Measurements from ENCODE around the gene FAM20C. TPM values are rescaled to one million over a fixed set of nuclear protein-coding genes. Genes with fewer than 3 reads are reported as not detected.

Gene FAM20C
- total RNA-seq, 4 donors from 2014 or later: 3.8 to 28.8 (median 16.4) TPM

DNA sequence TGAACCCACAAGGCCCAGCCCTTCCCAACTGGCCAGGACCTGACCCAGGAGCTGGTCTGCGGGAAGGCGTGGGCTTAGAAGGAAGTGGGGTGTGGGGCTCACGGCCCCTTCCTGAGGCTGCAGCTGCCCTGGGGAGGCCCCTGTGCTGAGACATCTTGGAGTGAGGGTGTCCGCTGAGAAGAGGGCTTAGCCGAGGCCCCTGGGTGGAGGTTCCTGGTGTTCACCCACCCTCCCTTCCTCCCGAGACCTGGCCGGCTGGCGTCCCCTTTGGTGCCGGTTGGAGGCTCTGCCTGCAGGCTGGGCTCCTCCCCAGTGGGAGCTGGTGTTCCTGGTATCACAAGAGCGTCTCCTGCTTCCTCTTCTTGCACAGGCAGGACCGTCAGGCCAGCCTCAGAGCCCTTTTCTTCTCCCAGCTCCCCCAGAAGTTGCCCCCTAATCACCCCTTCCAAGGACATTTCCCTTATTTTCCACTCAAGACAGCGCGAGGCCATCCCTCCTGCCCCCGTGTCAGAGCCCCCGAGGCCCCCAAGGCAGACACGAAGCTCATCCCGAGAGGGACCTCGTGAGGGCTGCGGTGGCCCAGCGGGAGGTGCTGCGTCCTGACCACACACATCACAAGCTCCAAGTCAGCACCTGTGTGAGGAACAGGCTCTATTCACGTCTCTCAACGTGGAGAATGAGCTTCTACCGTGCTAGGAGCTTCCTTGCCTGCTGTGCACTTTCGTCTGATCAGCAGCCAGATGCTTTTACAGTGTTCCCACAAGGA lies 25.1 kb upstream of the FAM20C start:
- no peaks in the 10 kb centered on the region for H3K36me3 ChIP-seq
- H3K27me3 ChIP-seq: no peaks in the 10 kb centered on the region
- DNase-seq: no peak
- intact Hi-C loops (cut with DNase I; ENCODE audit: low total_unique reads): no loop called here
- H3K27ac ChIP-seq: no peak overlapping the region
- no peak for TF ChIP-seq POLR2A (IDR thresholded peaks at IDR 0.05)
- TF ChIP-seq, protein P1, sequence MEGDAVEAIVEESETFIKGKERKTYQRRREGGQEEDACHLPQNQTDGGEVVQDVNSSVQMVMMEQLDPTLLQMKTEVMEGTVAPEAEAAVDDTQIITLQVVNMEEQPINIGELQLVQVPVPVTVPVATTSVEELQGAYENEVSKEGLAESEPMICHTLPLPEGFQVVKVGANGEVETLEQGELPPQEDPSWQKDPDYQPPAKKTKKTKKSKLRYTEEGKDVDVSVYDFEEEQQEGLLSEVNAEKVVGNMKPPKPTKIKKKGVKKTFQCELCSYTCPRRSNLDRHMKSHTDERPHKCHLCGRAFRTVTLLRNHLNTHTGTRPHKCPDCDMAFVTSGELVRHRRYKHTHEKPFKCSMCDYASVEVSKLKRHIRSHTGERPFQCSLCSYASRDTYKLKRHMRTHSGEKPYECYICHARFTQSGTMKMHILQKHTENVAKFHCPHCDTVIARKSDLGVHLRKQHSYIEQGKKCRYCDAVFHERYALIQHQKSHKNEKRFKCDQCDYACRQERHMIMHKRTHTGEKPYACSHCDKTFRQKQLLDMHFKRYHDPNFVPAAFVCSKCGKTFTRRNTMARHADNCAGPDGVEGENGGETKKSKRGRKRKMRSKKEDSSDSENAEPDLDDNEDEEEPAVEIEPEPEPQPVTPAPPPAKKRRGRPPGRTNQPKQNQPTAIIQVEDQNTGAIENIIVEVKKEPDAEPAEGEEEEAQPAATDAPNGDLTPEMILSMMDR (IDR thresholded peaks at IDR 0.05): no peak
- no peak overlapping the region for H3K4me3 ChIP-seq
- H3K4me1 ChIP-seq: no peaks in the 10 kb centered on the region
- H3K9me3 ChIP-seq: no peaks in the 10 kb centered on the region

DNA sequence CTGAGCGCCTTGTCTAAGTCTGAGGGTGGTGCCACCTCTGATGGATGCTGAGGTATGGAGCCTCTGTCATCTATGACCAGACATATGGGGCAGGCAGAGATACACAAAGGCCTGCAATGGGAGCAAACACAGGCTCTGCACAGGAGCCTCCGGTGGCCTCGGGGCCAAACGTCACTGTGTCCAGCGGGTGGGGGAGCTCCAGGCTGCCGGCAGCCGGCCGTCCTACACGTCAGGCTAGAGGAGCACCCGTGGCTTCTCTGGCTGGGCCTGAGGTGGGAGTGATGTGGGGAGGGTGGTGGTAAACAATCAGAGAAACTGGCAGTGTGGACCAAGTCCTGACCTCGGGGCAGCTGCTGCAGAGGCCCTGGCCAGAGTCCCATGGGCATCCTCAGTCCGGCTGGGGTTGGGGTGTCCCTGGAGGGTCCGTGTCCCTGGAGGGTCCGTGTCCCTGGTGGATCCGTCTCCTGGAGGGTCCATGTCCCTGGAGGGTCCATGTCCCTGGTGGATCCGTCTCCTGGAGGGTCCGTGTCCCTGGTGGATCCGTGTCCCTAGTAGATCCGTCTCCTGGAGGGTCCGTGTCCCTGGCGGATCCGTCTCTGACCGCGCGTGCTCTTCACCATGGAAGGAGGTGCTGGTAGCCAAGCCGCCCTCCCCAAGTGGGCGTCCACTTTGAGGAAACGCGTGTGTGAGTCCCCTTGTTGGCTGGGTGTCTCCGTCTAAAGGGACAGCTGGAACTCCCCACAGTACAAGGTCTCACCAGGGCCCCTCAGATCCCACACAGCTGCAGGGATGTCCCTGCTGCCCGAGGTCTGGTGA lies 24.2 kb upstream of the FAM20C start:
- no peaks in the 10 kb centered on the region for H3K9me3 ChIP-seq
- H3K27ac ChIP-seq: no peak overlapping the region
- DNase-seq: no peak
- intact Hi-C loops (cut with DNase I; ENCODE audit: low total_unique reads): no loop called here
- no peaks in the 10 kb centered on the region for H3K36me3 ChIP-seq
- H3K4me3 ChIP-seq: no peak overlapping the region
- H3K27me3 ChIP-seq: no peaks in the 10 kb centered on the region
- TF ChIP-seq, protein P1 (IDR thresholded peaks at IDR 0.05): no peak
- TF ChIP-seq POLR2A (IDR thresholded peaks at IDR 0.05): no peak
- H3K4me1 ChIP-seq: no peaks in the 10 kb centered on the region

DNA sequence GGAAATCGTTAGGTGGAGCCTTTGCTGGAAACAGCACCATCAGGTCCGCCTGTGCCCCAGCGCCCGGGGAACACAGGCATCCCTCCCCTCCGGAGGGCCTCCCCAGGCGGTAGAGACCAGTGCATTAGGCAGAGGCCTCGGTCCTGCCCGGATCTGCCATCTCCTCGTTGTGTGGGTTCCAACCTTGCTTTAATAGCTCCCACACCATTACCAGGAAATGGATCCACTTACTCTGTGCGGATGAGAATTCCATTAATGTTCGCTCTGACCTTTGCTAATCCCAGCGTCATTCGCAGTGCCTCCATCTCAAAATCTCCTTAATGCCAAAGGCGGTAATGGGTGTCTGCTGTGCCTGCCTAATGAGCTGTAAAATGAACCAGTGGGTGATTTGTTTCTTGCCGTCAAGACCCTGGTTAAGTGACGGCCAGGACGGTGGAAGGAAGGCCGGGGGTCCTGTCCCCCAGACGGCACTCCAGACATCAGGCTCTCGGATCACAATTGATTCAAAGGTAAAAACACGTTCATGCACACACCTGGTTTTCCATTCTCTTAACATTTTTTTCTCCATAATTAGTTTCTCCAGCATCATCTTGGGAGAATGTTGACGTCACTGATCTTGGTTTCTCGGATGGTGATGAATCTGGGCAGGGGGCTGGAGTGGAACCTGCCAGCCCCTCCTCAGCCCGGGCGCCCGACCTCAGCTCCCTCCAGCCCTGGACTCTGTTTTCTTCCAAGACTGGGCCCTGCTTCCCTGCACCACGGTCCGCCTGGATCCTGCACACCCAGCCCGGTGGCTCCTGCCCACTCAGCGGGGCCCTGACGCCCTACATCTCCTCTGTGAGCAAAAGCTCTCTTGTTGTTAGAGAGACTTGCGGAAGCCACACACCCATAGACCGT lies 22.8 kb upstream of the FAM20C start:
- no peak overlapping the region for H3K4me3 ChIP-seq
- H3K36me3 ChIP-seq: no peaks in the 10 kb centered on the region
- H3K9me3 ChIP-seq: no peaks in the 10 kb centered on the region
- H3K27ac ChIP-seq: no peak overlapping the region
- no peaks in the 10 kb centered on the region for H3K27me3 ChIP-seq
- no peak for DNase-seq
- H3K4me1 ChIP-seq: no peaks in the 10 kb centered on the region
- no peak for TF ChIP-seq POLR2A (IDR thresholded peaks at IDR 0.05)
- TF ChIP-seq, protein P1 (IDR thresholded peaks at IDR 0.05): no peak
- intact Hi-C loops (cut with DNase I; ENCODE audit: low total_unique reads): no loop called here

DNA sequence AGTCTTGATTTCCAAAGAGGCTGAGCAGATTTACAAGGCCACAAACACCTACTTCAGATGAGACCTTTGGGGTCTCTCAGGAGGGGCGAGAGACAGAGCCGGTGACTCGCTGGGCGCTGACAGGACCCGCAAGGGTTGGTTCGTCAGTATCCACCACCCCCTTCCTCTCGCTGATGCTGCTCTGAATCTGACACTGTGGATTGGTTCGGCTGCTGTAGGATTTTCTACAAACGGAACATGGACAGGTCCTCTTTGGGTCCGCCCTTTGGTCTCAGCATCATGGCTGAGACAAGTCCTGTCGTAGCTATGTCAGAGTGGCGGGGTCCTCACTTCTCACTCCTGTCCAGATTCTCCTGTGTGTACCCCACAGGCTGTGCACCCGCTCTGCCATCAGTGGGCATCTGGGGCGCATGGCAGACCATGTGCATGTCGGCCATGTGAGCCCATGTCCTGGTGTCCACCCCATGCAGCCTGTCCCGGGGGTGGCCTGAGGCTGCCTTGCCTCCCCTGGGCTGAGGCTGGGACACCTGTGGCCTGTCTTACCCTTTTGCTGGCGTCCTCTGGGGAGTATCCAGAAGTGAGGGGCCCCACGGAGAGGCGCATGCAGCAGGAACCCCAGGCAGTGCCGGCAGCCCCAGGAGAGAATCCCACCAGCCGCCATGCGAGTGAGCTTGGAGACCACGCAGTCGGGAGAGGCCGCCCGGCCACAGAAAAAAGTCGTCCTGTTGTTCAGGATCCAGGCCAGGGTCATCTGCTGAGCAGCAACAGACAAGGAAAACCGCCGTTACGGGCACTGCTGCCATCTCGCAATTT lies 21.6 kb upstream of the FAM20C start:
- no peak for DNase-seq
- H3K9me3 ChIP-seq: no peaks in the 10 kb centered on the region
- H3K4me3 ChIP-seq: no peak overlapping the region
- no peaks in the 10 kb centered on the region for H3K36me3 ChIP-seq
- intact Hi-C loops (cut with DNase I; ENCODE audit: low total_unique reads): no loop called here
- no peaks in the 10 kb centered on the region for H3K4me1 ChIP-seq
- TF ChIP-seq, protein P1 (IDR thresholded peaks at IDR 0.05): no peak
- no peak for TF ChIP-seq POLR2A (IDR thresholded peaks at IDR 0.05)
- H3K27ac ChIP-seq: no peak overlapping the region
- H3K27me3 ChIP-seq: no peaks in the 10 kb centered on the region
